ENCODE measurements around the gene VTI1A.
"Not testable (repeated sequence)": the region's sequence is repeated elsewhere in the genome, so short reads cannot be mapped to it uniquely, and the experiment has no call there.

The VTI1A gene

GRCh38 chr10:112728118-112728883, 281.3 kb downstream of the VTI1A start:
- no peak for DNase-seq

- no peak for DNase-seq
Observed at GRCh38 chr10:112728997-112729396, 282.0 kb downstream of the VTI1A start.

- not testable (repeated sequence) for DNase-seq
Observed at GRCh38 chr10:112731450-112731849, 284.4 kb downstream of the VTI1A start.

- DNase-seq, result no peak
Observed at GRCh38 chr10:112732277-112732921, 285.4 kb downstream of the VTI1A start.

DNA sequence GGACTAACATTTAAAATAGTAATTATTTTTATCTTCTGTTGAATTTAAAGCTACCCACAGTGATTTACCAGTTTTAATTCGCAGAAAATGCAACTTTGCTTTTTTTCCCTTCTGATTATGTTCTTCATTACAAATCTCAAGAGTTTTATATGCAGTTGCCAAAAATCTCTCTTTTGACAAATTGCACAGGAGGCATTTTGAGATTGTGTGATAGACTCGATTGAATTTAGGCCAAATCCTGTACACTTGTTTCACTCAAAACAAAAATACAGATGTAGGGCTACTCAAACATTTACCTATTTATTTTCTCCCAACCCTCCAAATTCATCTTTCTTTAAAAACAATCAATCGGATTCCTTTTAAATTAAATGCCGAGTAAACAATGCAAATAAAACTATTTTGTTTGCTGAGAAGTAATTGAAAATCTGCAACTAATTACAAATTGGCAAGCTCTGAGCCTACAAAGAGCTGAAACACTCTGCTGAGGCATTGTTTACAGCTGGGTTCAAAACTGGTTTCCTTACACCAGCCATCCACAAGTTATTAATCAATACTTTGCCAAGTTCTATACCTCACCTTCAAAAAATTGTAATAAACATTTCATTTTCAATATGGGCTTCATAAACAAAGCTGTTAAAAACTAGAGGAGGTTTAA, 288.2 kb downstream of the VTI1A start:
- DNase-seq, result no peak

GRCh38 chr10:112738606-112739591, 291.9 kb downstream of the VTI1A start:
- DNase-seq, result no peak

GRCh38 chr10:112739592-112740353, 292.8 kb downstream of the VTI1A start:
- DNase-seq, result no peak

DNA sequence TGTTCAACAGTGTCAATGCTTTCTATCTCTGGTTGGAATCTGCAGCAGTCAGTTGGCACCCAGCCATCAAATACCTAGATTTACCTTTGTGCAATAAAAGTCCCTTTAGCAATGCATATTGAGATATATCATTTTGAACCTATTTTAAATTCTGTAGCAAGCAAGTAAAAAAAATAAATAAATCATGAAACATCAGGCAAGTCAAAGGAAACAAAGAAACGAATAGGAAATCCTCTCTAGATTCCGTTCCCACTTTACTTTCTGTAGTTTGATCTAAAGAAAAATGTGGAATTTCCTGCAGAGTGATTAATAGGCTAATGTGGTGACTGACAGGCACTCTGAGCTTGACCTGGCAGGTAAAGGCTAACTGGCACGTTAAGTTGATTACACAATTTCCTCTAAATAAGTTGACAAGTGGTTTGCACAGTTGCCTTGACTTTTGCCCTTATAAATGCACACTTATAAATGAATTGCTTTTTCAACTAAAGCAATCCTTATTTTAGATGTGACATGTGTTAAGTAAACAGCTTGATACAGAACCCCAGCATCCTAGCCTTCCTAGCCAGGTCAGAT, 294.9 kb downstream of the VTI1A start:
- no peak for DNase-seq

- no peak for DNase-seq
Observed at GRCh38 chr10:112744181-112745096, 297.4 kb downstream of the VTI1A start.

- DNase-seq, result no peak
Observed at GRCh38 chr10:112746329-112746728, 299.3 kb downstream of the VTI1A start.

GRCh38 chr10:112750427-112751167, 303.6 kb downstream of the VTI1A start:
- DNase-seq, result no peak

- no peak for DNase-seq
Observed at GRCh38 chr10:112751651-112752050, 304.6 kb downstream of the VTI1A start.

DNA sequence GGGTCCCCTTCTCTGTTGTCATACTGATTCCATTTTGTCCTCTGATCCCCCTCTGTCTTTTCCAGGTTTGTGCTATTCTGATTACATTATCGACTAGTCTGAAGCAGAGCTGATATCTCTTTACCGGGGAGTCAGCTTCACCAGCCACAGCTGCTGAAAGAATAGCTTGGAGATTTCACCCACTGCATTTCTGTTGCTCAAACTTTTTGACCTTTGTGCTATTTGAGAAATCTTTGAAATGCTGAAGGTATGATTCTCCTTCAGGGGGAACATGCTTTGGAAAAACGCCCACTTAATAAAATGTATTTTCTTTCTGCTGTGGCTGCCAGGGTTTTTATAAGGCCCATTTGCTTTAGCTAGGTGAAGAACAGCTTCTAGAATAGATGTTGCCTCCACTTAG, 305.3 kb downstream of the VTI1A start:
- no peak for DNase-seq

DNA sequence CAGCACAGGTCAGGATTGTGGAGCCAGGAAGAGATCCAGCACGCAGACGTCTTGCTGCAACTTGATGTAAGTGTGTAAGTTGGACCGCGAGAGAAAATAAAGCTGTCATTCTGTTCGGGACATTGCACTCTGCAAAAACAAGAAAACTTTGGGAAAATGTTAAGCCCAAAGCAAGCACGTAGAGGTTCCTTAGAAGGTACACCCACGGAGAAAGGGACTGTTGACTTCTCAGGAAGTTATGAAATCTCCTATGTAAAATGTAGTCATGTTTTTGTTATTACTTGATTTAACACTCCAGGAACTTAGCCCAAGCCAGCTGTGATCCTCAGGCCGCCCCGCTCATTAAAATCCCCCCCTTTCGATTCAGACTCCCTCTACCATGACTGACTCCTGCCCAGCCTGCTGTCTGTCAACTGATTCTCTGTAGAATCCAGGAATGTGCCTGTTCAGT, 307.0 kb downstream of the VTI1A start:
- DNase-seq, result no peak

DNA sequence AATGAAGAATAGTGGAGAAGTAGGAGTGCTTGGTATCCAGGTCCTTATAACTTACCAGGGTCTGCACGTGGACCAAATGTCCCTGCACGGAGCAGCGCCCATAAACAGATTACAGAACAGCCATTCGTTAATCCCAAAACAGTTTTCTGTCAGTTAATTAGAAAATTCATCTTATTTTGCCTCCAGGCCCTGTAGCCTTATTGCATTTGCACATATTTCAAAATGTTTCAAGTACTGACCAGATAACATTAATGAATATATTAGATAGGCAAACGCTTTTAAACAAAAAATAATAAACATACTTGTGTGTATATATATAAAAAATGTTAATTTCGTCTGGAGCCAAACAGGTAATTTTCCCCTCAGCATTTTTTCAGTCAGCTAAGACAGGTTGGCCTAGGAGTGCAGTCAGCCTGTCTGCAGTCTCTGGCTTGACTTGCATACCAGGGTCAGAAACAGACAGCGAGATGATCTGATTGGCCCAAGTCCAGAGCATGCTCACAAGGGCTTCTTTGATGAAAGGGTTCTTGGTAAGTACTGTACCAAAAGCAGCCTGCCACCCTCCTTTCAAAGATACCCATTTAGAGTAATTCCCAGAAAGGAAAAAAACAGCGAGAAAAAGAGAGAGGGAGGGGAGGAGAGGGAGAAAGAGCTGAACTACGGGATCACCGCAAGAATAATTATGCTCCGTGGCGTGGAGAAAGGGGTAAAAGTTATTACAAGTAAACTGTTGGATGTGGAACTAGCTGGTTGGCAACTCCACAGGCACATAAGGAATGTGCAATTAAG, 308.6 kb downstream of the VTI1A start:
- no peak for DNase-seq

- DNase-seq, result no peak
Observed at GRCh38 chr10:112756235-112756527, 309.2 kb downstream of the VTI1A start.

DNA sequence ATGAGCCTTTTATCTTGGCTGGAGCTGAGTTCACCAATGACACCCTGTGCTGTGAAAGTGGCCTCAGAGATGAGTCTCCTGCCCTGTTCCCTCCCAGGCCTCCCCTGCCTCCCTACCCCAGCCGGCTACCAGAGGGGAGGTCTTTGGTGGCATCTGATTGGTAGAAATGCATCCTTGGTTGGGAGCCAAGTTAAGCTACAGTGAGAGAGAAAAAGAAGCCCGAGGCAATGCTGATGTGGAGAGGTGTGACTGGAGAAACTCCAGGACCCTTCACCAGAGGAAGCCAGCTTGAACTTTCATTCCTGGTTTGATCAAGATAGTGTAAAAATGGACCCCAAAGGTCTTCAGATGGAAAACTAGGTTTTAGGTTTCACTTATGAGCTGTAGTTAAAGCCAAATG, 311.9 kb downstream of the VTI1A start:
- DNase-seq, result no peak

GRCh38 chr10:112759496-112759895, 312.5 kb downstream of the VTI1A start:
- DNase-seq, result no peak

- DNase-seq, result no peak
Observed at GRCh38 chr10:112761256-112761655, 314.2 kb downstream of the VTI1A start.
